DOHH2 (cell line): ENCODE results near the gene FNDC3B.

Source experiments
- CTCF ChIP-seq: fragments of 200-600 bp; sonication (generic); IDR thresholded peaks from one replicate; pipeline ENCODE4 v1.5.1; 2014; ENCODE audit warnings: antibody characterized with exemption, mild to moderate bottlenecking, low read depth, low read length; ENCODE audit not compliant: poor library complexity, severe bottlenecking
- EZH2phosphoT487 ChIP-seq: fragments of 200-600 bp; sonication (generic); IDR thresholded peaks from 2 replicates; pipeline ENCODE4 v1.6.1; 2017; ENCODE audit warnings: borderline replicate concordance, mild to moderate bottlenecking, antibody characterized with exemption, low read length, moderate library complexity, mixed read lengths

GRCh38 chr3:172176061-172176770, 136.8 kb downstream of the FNDC3B start:
- TF ChIP-seq CTCF (no peak), EZH2phosphoT487 (no peak)
